ENCODE data around the gene PEX11G.

- TF ChIP-seq CTCF (IDR thresholded peaks at IDR 0.05) (no peak), EP300 (IDR thresholded peaks at IDR 0.05) (no peak), POLR2A (IDR thresholded peaks at IDR 0.05) (no peak)
Measured at GRCh38 chr19:7534531-7535046, 45.8 kb upstream of the PEX11G start.
